Stimulated activated CD8-positive, alpha-beta memory T cell treated with anti-CD3 and anti-CD28 coated beads, Interleukin-12 subunit alpha, Interleukin-12 subunit beta, amount 100 ng/mL, for 1 hour (primary cell): ENCODE data around the gene USP48.
"Not testable (repeated sequence)": the region's sequence is repeated elsewhere in the genome, so short reads cannot be mapped to it uniquely, and the experiment has no call there.

Experiments used
- DNase-seq: peaks from one replicate; pipeline ENCODE4 v3.0.0-alpha.2; 2020; ENCODE audit warnings: low read depth

USP48 gene

GRCh38 chr1:21634806-21635535, 148.0 kb downstream of the USP48 start:
- DNase-seq, result no peak

- no peak for DNase-seq
Measured at GRCh38 chr1:21633992-21634805, 148.8 kb downstream of the USP48 start.

- DNase-seq, result no peak
Measured at GRCh38 chr1:21633141-21633755, 149.7 kb downstream of the USP48 start.

GRCh38 chr1:21631944-21632887, 150.7 kb downstream of the USP48 start:
- DNase-seq, result no peak

- DNase-seq, result not testable (repeated sequence)
Measured at GRCh38 chr1:21631590-21631943, 151.4 kb downstream of the USP48 start.

- no peak for DNase-seq
Measured at GRCh38 chr1:21630571-21631343, 152.2 kb downstream of the USP48 start.

GRCh38 chr1:21629971-21630370, 153.0 kb downstream of the USP48 start:
- no peak for DNase-seq

GRCh38 chr1:21628798-21629393, 154.1 kb downstream of the USP48 start:
- no peak for DNase-seq
